Mesothelial cell of epicardium (in vitro differentiated cells): ENCODE results near the gene ZBTB40. TPM values are rescaled to one million over a fixed set of nuclear protein-coding genes. Genes with fewer than 3 reads are reported as not detected.

Source experiments
- DNase-seq, 2 experiments: peaks; one replicate each; pipeline ENCODE4 v3.0.0; 2021; ENCODE audit warnings: low spot score in 2 of 2; ENCODE audit not compliant: unreplicated experiment in 2 of 2
- H3K27ac Mint-ChIP-seq: 2 replicates; pipeline ENCODE4 v1.8.0; 2021; ENCODE audit warnings: mixed read lengths
- H3K27me3 Mint-ChIP-seq: 2 replicates; pipeline ENCODE4 v1.8.0; 2021; ENCODE audit warnings: low read depth, mixed read lengths
- H3K36me3 Mint-ChIP-seq: 2 replicates; pipeline ENCODE4 v1.8.0; 2021; ENCODE audit warnings: mixed read lengths
- H3K4me1 Mint-ChIP-seq: 2 replicates; pipeline ENCODE4 v1.8.0; 2021; ENCODE audit warnings: mixed read lengths
- H3K4me3 Mint-ChIP-seq: 2 replicates; pipeline ENCODE4 v1.8.0; 2021; ENCODE audit warnings: mild to moderate bottlenecking, moderate library complexity, mixed read lengths
- H3K9me3 Mint-ChIP-seq: 2 replicates; pipeline ENCODE4 v1.8.0; 2021; ENCODE audit warnings: mixed read lengths
- CTCF ChIP-seq: fragments of 200-600 bp; sonication (generic); IDR thresholded peaks from one replicate; pipeline ENCODE4 v1.5.0; 2021; ENCODE audit warnings: antibody characterized with exemption; ENCODE audit not compliant: unreplicated experiment
- total RNA-seq: library from RNA; stranded (reverse); gene quantifications from 3 replicates; pipeline ENCODE4 v1.2.1, GENCODE V29; 2021

Gene ZBTB40
- total RNA-seq, 1 donor from 2014 or later, result 24.8 TPM

GRCh38 chr1:22527555-22528296 is 76.1 kb downstream of the ZBTB40 start:
- Mint-ChIP-seq H3K27me3 (no peaks in the 10 kb centered on the region), H3K36me3 (peaks cover 17% of the 10 kb centered on the region), H3K4me3 (no peak overlapping the region), H3K9me3 (no peaks in the 10 kb centered on the region), H3K4me1 (peaks cover 6% of the 10 kb centered on the region), H3K27ac (no peak overlapping the region)
- DNase-seq, result no peak
- TF ChIP-seq CTCF, result no peak

- H3K4me1 Mint-ChIP-seq, result peaks cover 6% of the 10 kb centered on the region
- H3K36me3 Mint-ChIP-seq, result peaks cover 17% of the 10 kb centered on the region
- H3K27ac Mint-ChIP-seq, result no peak overlapping the region
Observed at GRCh38 chr1:22528451-22528850, 76.8 kb downstream of the ZBTB40 start.

GRCh38 chr1:22529901-22530621 is 78.4 kb downstream of the ZBTB40 start:
- no peak for DNase-seq
- H3K4me3 Mint-ChIP-seq, result no peak overlapping the region
- TF ChIP-seq CTCF, result no peak
- H3K9me3 Mint-ChIP-seq, result no peaks in the 10 kb centered on the region
- H3K27ac Mint-ChIP-seq, result no peak overlapping the region
- H3K4me1 Mint-ChIP-seq, result peaks cover 6% of the 10 kb centered on the region
- H3K36me3 Mint-ChIP-seq, result peaks cover 14% of the 10 kb centered on the region
- no peaks in the 10 kb centered on the region for H3K27me3 Mint-ChIP-seq

More at GRCh38 chr1:22528451-22528850, 76.8 kb downstream of the ZBTB40 start:
- no peaks in the 10 kb centered on the region for H3K27me3 Mint-ChIP-seq
- no peak for DNase-seq
- no peak overlapping the region for H3K4me3 Mint-ChIP-seq
- H3K9me3 Mint-ChIP-seq, result no peaks in the 10 kb centered on the region
- no peak for TF ChIP-seq CTCF

- Mint-ChIP-seq H3K27ac (no peak overlapping the region), H3K36me3 (peaks cover 14% of the 10 kb centered on the region), H3K27me3 (no peaks in the 10 kb centered on the region), H3K9me3 (no peaks in the 10 kb centered on the region), H3K4me1 (peaks cover 6% of the 10 kb centered on the region), H3K4me3 (no peak overlapping the region)
- DNase-seq, result no peak
- no peak for TF ChIP-seq CTCF
Observed at GRCh38 chr1:22530715-22531114, 79.1 kb downstream of the ZBTB40 start.

GRCh38 chr1:22531251-22531650 is 79.6 kb downstream of the ZBTB40 start:
- no peak for TF ChIP-seq CTCF
- DNase-seq, result no peak
- H3K36me3 Mint-ChIP-seq, result peaks cover 14% of the 10 kb centered on the region
- H3K4me3 Mint-ChIP-seq, result no peak overlapping the region
- H3K9me3 Mint-ChIP-seq, result no peaks in the 10 kb centered on the region
- H3K4me1 Mint-ChIP-seq, result peaks cover 6% of the 10 kb centered on the region
- H3K27ac Mint-ChIP-seq, result no peak overlapping the region
- H3K27me3 Mint-ChIP-seq, result no peaks in the 10 kb centered on the region
